HepG2 (cell line): Measurements from ENCODE around the gene NEURL3. TPM values are rescaled to one million over a fixed set of nuclear protein-coding genes. Genes with fewer than 3 reads are reported as not detected.

Experiments
- ATAC-seq: fragments of 200-7000 bp; cut with Tn5 transposase; 3 replicates; pipeline ENCODE4 v1.9.1; 2020; ENCODE audit warnings: mild to moderate bottlenecking, moderate library complexity
- BruUV-seq: library from RNA; stranded (reverse); fragments of 400-500 nt; replicated peaks from 2 replicates; lab custom pipeline; 2021; lab: Mats Ljungman, UMichigan
- CTCF ChIA-PET: fragments of 300-600 bp; formaldehyde crosslinking; extraction: SDS; loops from one replicate; lab custom pipeline; 2021; ENCODE audit warnings: low total read pairs, inconsistent platforms, low intra/inter-chr PET ratio; lab: Yijun Ruan, JAX
- POLR2A ChIA-PET: fragments of 350-600 bp; sonication (Branson Sonifier 250); formaldehyde crosslinking; loops from one replicate; lab custom pipeline; 2020; ENCODE audit warnings: antibody characterized with exemption, inconsistent platforms; lab: Yijun Ruan, JAX
- DNase-seq: peaks from one replicate; pipeline ENCODE4 v3.0.0-alpha.2; 2015; ENCODE audit warnings: low spot score
- FAIRE-seq: peaks from 3 replicates; lab custom pipeline; 2011; peaks lifted over from hg19 to GRCh38; lab: Jason Lieb, UNC
- H2AFZ ChIP-seq: one replicate; pipeline ENCODE4 v1.6.1; 2011; ENCODE audit warnings: low read length, inconsistent platforms
- H3K27ac ChIP-seq: fragments of 300-600 bp; 3 replicates; pipeline ENCODE4 v1.8.0; 2011; ENCODE audit warnings: mixed run types, mild to moderate bottlenecking, mixed read lengths, low read length, inconsistent platforms; ENCODE audit not compliant: insufficient read depth; ENCODE audit errors: extremely low read length
- H3K27me3 ChIP-seq, 2 experiments: fragments of 200-600 bp in 1 of 2; 2 replicates in 1 of 2; 3 replicates in 1 of 2; pipeline versions ENCODE4 v1.6.0 to v1.8.0; 2011; ENCODE audit warnings: low read length in 2 of 2, mild to moderate bottlenecking in 2 of 2, moderate library complexity in 2 of 2, inconsistent platforms in 1 of 2; ENCODE audit not compliant: insufficient read depth in 2 of 2, control insufficient read depth in 1 of 2
- H3K36me3 ChIP-seq, 2 experiments: fragments of 200-600 bp in 1 of 2; replicated peaks in 1 of 2; 2 replicates in 1 of 2; 3 replicates in 1 of 2; pipeline versions ENCODE4 v1.5.1 to v1.8.0; 2011; ENCODE audit warnings: low read length in 2 of 2, inconsistent platforms in 1 of 2; ENCODE audit not compliant: insufficient read depth in 2 of 2, control insufficient read depth in 1 of 2
- H3K4me1 ChIP-seq: 2 replicates; pipeline ENCODE4 v1.5.1; 2012; ENCODE audit warnings: low read length, inconsistent platforms; ENCODE audit not compliant: insufficient read depth
- H3K4me2 ChIP-seq: 2 replicates; pipeline ENCODE4 v1.6.0; 2011; ENCODE audit warnings: low read depth, low read length, inconsistent platforms
- H3K4me3 ChIP-seq, 3 experiments: fragments of 200-600 bp in 1 of 3; sonication (generic), shearing (Covaris generic) in 1 of 3; replicated peaks in 1 of 3; 2 replicates each; pipeline ENCODE4 v1.5.1; 2011 to 2016; ENCODE audit warnings: low read length in 3 of 3, inconsistent platforms in 2 of 3, low read depth in 2 of 3, mild to moderate bottlenecking in 2 of 3, control low read depth in 1 of 3, mixed read lengths in 1 of 3; ENCODE audit not compliant: insufficient read depth in 1 of 3
- H3K79me2 ChIP-seq: one replicate; pipeline ENCODE4 v1.6.1; 2011; ENCODE audit warnings: low read length, inconsistent platforms; ENCODE audit not compliant: insufficient read depth
- H3K9ac ChIP-seq: 2 replicates; pipeline ENCODE4 v1.6.0; 2011; ENCODE audit warnings: mild to moderate bottlenecking, low read depth, low read length, inconsistent platforms; ENCODE audit not compliant: insufficient read depth
- H3K9me3 ChIP-seq: 2 replicates; pipeline ENCODE4 v1.5.1; 2012; ENCODE audit warnings: mild to moderate bottlenecking, low read length
- H4K20me1 ChIP-seq: 2 replicates; pipeline ENCODE4 v1.6.0; 2011; ENCODE audit warnings: inconsistent platforms, mild to moderate bottlenecking, low read length, moderate library complexity; ENCODE audit not compliant: insufficient read depth
- ATF4 ChIP-seq, 2 experiments: fragments of 450-650 bp in 1 of 2; sonication (generic) in 1 of 2; formaldehyde crosslinking; IDR thresholded peaks; 2 replicates each; pipeline versions ENCODE4 v1.5.0 to v1.8.0; 2020 to 2022; ENCODE audit warnings: mild to moderate bottlenecking in 1 of 2, missing genetic modification reagents in 1 of 2
- HNRNPUL1 ChIP-seq: fragments of 200-400 bp; formaldehyde crosslinking; IDR thresholded peaks from 2 replicates; pipeline ENCODE4 v1.6.1; 2017; ENCODE audit warnings: low read depth, mild to moderate bottlenecking, low read length, moderate library complexity
- HOXA7 ChIP-seq: sonication (generic); formaldehyde crosslinking; IDR thresholded peaks from 2 replicates; pipeline ENCODE4 v1.8.1; 2022; ENCODE audit warnings: mild to moderate bottlenecking, missing genetic modification reagents, moderate library complexity
- IRF9 ChIP-seq: sonication (generic); formaldehyde crosslinking; IDR thresholded peaks from 2 replicates; pipeline ENCODE4 v1.8.0; 2022; ENCODE audit warnings: missing genetic modification reagents, mild to moderate bottlenecking, borderline replicate concordance
- MAZ ChIP-seq, 2 experiments: sonication (generic) in 1 of 2; formaldehyde crosslinking in 1 of 2; IDR thresholded peaks; 2 replicates each; pipeline versions ENCODE4 v1.5.0 to v1.6.1; 2012 to 2020; ENCODE audit warnings: low read depth in 2 of 2, mild to moderate bottlenecking in 2 of 2, borderline replicate concordance in 1 of 2, improper control_type of control experiment in 1 of 2, low read length in 1 of 2, missing genetic modification reagents in 1 of 2, moderate library complexity in 1 of 2
- MBD4 ChIP-seq: IDR thresholded peaks from 2 replicates; pipeline ENCODE4 v1.6.1; 2012; ENCODE audit warnings: low read length, inconsistent platforms, borderline replicate concordance
- ZNF20 ChIP-seq: sonication (generic); formaldehyde crosslinking; IDR thresholded peaks from 2 replicates; pipeline ENCODE4 v1.4.0; 2020; ENCODE audit warnings: mild to moderate bottlenecking, moderate library complexity, missing genetic modification reagents
- ZNF710 ChIP-seq: sonication (generic); formaldehyde crosslinking; IDR thresholded peaks from 2 replicates; pipeline ENCODE4 v1.5.0; 2020; ENCODE audit warnings: mild to moderate bottlenecking, missing genetic modification reagents, borderline replicate concordance
- ZNF839 ChIP-seq: sonication (generic); formaldehyde crosslinking; IDR thresholded peaks from 2 replicates; pipeline ENCODE4 v1.4.0; 2020; ENCODE audit warnings: missing genetic modification reagents, mild to moderate bottlenecking, borderline replicate concordance
- WGBS: methylation state at CpG from one replicate; pipeline ENCODE4 v1.1.6; 2017; ENCODE audit warnings: low lambda C conversion rate; 5-methylcytosine and 5-hydroxymethylcytosine counted together
- in situ Hi-C: cut with HindIII; loops from 2 replicates; pipeline ENCODE4 v1.10.0; 2017; ENCODE audit warnings: low pct_unique_long_range_greater_than_20kb; ENCODE audit not compliant: extremely low pct_ligation_motif_present
- intact Hi-C: fragments of 100-400 bp; cut with micrococcal nuclease; formaldehyde crosslinking; loops from one replicate; pipeline ENCODE4 v1.10.0; 2022; ENCODE audit not compliant: unreplicated experiment
- polyA plus RNA-seq, 8 experiments: library from polyadenylated mRNA; depleted of rRNA in 3 of 8; stranded (reverse) in 7 of 8; unstranded in 1 of 8; fragments of >200 nt; fragmentation: Illumina TruSeq in 4 of 8; extraction: Trizol in 4 of 8; gene quantifications; 2 replicates each; pipeline versions ENCODE4 v1.2.1 to v1.2.3, GENCODE V29; 2011 to 2016; ENCODE audit warnings: low read depth in 4 of 8, missing spikeins in 1 of 8, mixed read lengths in 1 of 8; ENCODE audit not compliant: insufficient read depth in 1 of 8
- total RNA-seq, 5 experiments: library from RNA; depleted of rRNA; stranded (reverse); fragments of >200 nt; fragmentation: Illumina TruSeq; extraction: Trizol; gene quantifications; 2 replicates each; pipeline ENCODE4 v1.2.3, GENCODE V29; 2016; ENCODE audit warnings: low read depth in 1 of 5

The NEURL3 gene
- total and polyA plus RNA-seq, 2 of the 13 experiments (the other 11 are each of a cell fraction or from before 2014, with no cell fraction given) = 0.16 to 1.2 TPM

GRCh38 chr2:96517079-96517478 is 11.9 kb upstream of the NEURL3 start:
- POLR2A ChIA-PET = no interaction called here
- ATAC-seq = no peak

More at GRCh38 chr2:96517079-96517478, 11.9 kb upstream of the NEURL3 start:
- Histone ChIP-seq H3K4me2 (no peak overlapping the region), H3K9me3 (peaks cover 11% of the 10 kb centered on the region), H3K27ac (no peak overlapping the region), H2AFZ (no peak overlapping the region), H3K9ac (no peak overlapping the region), H3K36me3 (no peaks in the 10 kb centered on the region), H3K4me1 (no peaks in the 10 kb centered on the region), H4K20me1 (no peaks in the 10 kb centered on the region), H3K4me3 (0 out of 6 replicates have a peak overlapping the region, but pooled peaks of 1 of the 3 experiments have one; percentile 20), H3K79me2 (no peaks in the 10 kb centered on the region), H3K27me3 (peaks cover 0 to 20% of the 10 kb centered on the region in 2 experiments; a peak in 3 of 5 replicates)
- CTCF ChIA-PET = no interaction called here
- FAIRE-seq = no peak
- in situ Hi-C loops = loop anchor here (25.0 kb wide), 1 partner anchor 380 kb away; the partner anchor contains the start of genes ASTL and DUSP2
- TF ChIP-seq MAZ (IDR thresholded peaks at IDR 0.05; ENCODE audit: borderline replicate concordance, low read depth, low read length) = no peak
- TF ChIP-seq MAZ (CRISPR knock-in tag; IDR thresholded peaks at IDR 0.05; ENCODE audit: low read depth) = no peak
- TF ChIP-seq MBD4 = no peak
- no peak for TF ChIP-seq HNRNPUL1
- no peak for TF ChIP-seq ZNF710 (CRISPR knock-in tag)
- no peak for TF ChIP-seq ZNF20 (CRISPR knock-in tag)
- no peak for TF ChIP-seq ZNF839 (CRISPR knock-in tag)
- no peak for TF ChIP-seq HOXA7
- no peak for TF ChIP-seq IRF9
- TF ChIP-seq ATF4 (CRISPR knock-in tag; IDR thresholded peaks at IDR 0.05) = no peak
- no peak for DNase-seq
- WGBS = 0% methylated on average over 1 of the region's 1 CpG
- no TSS peak for BruUV-seq
- intact Hi-C loops = no loop called here
